Stimulated activated CD4-positive, alpha-beta T cell treated with anti-CD3 and anti-CD28 coated beads, Interleukin-2, amount 100 ng/mL, for 48 hours (primary cell): ENCODE results near the gene ABTB2.

ENCODE experiments used
- DNase-seq, 2 donors: peaks; one replicate each; pipeline ENCODE4 v3.0.0-alpha.2; 2020

ABTB2 gene

DNA sequence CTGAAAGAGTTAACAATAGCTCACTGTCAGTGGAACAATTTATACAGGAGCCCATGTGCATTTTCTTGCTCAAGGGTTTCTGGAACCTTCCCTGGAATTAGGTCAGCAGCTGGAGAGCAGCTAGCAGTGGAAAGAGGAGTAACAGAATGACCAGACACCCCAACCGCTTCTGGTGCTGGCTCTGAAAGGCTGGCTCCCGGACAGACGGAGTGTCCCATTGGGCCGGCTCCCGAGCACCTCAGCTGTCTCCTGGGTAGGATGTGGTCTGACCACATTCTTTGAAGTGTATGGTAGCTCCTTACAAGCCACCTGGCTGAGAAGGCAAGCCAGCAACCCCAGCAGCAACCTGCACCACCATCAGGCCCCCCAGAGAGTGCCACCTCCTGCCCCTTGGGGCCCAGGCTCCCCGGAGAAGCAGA is 44.7 kb downstream of the ABTB2 start:
- no peak for DNase-seq

DNA sequence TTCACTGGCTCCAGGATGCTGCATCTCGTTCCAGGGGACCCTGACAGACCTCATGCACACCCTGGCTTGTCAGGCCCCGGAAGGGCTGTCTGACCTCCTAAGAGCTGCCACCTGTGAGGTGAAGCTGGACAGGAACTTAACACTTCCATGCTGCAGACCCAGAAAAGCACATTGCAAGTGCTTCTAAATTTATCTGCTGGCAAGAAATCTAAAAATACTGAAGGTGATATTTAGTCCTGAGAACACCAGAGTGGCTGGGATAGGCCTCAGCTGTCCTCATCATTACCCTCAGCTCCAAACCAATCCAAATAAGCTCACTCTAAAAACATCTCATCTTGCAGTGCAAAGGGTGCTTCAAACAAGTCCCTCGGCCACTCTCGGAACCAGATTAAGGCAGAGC is 46.7 kb downstream of the ABTB2 start:
- no peak for DNase-seq

GRCh38 chr11:34309965-34310364 is 47.8 kb downstream of the ABTB2 start:
- DNase-seq: no peak

DNA sequence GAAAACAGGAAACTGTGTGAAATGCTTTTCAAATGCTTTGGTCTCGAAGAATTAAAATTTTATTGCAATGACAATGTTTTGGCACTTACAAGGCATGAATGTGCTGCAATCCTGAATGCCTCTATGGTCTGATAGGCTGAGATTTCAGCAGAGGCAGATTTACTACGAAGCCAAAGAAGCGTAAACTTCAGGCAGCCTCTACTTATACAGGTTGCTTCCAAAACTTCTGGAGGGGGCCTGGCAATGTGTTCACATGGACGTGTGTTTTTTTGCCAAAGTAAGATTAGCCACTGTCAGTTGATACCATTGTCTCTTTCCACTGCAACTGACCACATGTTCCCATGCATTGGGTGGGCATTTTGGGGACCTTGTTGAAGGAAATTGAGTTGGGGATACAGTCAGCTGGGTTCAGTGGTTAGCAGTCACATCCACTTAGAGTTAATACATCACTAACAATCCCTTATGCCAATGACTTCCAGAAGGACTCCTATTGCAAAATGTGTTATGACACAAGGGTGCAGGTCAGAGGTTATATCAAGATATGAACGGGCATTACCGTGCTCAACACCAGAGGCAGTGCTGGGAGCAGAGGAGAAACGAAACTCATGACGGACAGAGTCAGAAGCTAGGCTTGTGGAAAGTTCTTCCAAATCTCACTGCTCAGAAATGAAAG is 48.8 kb downstream of the ABTB2 start:
- no peak for DNase-seq

DNA sequence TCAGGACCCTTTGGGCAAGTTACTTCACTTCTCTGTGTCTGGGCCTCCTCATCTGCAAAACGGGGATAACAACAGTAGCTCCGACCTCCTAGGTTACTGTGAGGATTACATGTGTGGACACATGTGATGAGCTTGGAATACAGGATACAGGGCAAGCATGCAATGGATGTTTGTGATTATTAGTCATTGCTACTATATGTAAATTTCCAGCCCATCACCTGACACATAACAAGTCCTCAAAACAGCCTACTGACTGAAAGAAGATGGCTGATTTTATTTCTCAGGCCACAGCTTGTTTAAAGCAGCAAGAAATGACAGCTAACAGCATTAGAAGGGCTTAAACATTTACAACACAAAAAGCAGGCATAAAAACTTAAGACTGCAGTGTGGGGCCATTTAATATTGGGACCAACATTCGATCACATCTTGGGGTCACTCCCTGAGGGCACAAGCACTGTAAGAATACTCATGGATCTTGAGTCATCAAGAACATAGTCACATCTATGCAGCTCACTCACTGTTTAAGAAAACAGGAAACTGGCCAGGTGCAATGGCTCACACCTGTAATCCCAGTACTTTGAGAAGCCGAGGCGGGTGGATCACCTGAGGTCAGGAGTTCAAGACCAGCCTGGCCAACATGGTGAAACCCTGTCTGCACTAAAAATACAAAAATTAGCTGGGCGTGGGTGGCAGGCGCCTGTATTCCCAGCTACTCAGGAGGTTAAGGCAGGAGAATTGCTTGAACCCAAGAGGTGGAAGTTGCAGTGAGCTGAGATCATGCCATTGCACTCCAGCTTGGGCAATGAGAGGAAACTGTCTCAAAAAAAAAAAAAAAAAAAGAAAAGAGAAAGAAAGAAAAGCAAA is 49.5 kb downstream of the ABTB2 start:
- no peak for DNase-seq

DNA sequence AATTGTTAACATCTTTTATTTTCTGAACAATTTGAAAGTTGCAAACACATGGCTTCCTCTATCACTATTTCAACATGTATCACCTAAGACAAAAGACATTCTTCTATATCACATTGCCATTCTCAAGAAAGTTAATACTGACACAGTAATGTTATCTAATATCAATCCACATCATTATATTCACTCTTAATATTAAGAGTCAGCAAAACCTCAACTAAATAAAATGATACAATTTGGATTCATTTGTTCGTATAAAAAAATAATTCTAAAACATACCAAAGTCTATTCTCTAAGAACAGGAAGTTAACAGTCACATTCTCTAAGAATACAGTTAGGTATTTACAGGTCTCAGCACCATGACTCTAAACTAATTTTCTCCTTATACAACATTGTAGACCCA is 52.0 kb downstream of the ABTB2 start:
- no peak for DNase-seq

GRCh38 chr11:34305193-34305592 is 52.6 kb downstream of the ABTB2 start:
- DNase-seq: no peak

DNA sequence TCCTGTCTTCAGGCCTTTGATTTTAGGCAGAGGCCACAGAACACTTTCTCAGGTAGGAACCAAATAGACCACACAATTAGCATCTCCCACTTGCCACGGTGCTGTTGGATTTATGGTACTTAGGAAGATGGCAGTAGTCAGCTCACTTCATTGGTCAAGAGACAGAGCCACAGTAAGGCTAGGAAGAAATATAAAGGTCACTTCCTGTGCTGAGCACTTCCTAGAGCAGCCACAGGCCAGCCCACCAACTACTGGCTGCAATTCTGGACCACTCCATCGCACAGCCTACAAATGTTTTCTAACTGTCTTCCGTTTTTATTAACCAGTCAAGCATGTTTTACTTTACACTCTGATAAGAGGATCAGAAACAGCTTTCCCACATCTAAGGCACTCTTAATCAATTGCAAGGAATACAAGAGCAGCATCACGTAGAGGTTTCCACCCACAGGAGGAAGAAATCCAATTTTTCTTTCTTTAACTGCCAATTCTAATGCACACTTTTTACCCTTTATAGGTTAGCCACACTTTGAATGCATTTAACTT is 54.7 kb downstream of the ABTB2 start:
- DNase-seq: no peak

DNA sequence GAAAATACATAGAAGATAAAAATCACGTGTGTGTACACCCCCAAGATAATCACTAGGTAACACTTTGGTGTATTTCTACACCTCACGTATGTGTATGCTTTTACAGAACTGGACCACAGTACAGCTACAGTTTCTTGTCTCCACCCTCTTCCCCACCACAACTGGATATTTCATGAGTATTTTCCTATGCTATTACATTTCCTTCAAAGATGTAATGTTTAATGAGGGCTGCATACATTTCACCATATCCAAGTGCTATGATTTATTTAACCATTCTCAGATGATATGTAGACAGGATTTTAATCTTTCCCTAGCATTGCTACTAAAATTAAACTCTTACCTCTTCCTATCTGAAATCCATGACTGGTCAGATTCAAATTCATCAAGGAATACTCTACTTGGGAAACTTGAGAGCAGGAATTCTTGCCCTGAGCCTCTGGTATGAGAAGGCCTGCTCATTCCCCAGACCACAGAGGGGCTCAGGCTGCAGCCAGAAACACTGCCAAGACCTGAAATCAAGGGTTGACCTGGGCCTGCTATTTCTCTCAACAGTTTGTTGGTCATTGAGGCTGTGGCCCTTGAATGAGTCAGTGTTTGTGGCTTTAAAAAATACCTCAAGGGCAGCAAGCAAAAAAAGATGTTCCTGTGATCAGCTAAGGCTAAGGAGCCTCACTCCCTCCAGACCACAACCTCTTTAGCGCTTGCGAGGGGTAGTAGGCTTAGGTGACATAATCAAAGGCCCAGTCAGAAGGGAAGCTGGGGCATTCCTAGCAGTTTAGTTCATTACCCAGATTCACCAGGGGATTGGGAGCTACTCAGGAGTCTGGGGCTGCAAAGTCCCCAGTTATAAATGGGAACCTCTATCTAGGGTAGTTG is 55.5 kb downstream of the ABTB2 start:
- no peak for DNase-seq

GRCh38 chr11:34300926-34301295 is 56.9 kb downstream of the ABTB2 start:
- no peak for DNase-seq

DNA sequence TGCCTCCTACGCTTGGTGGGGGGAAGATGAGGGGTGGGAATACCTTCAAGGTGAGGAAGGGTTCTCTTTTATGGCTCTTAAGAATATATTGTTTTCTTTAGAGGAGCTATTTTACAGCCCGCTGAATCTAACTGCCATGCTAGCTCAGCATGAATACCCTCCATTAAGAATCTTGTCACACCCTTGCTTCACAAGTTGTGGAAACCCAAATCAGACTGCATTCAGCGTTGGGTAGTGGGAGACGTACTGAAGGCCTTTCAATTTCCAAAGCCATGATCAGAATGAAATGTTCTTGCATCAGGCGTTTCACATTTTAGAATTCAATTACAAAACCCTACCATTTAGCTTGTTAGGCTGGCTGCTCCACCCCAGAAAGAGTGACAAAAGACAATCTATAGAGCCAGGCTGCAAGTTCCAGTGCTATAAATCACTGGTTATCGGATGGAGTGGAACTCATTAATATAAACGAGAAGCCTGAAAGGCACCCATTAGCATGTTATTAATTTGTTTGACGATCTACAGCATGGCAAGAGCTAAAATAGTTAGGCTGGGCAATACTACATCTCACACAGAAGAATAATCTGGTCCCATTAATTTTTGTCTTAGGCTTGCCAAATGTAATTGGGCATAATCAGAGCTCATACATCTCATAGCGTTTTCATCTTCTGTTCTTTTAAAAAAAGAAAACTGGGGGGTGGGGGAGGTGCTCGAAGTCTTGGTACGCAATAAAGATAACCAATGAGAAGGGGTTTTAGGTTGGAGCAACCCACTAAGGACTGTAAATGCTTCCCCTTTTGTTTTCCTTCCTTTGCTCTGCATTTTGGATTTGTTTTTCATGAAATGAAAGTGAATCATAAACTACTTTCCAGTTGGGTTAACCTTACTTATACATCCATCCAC is 57.5 kb downstream of the ABTB2 start:
- DNase-seq: no peak

DNA sequence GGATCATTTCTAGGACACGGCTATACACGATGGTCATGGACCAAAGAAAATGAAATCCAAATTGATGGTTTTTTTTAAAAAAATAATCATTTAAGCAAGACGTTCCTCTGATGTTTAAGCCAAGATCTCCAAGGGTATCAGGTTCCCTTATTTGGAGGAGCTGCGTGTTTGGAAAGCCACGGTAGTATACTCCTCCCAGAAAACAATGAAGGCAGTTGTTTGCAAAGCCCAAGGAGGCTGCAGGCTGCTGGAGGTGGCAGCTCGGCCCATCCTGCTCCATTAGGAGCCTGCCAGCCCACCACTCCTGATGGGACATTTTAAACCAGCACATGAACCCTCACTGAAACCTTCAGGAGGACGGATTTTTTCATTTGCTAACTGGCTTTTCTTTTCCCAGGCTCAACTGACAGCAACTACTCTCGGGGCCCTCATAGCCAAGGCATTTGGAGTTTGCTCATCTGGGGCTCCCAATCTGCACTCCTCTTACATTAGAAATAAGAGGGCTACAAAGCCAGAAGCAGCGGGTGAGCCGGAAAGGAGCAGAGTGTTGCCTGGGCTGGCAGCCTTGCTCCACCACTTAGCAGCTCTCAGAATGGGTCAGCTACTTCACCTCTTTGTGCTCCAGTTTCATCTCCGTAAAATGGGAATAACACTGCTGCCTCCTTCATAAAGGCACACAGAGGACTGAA is 58.4 kb downstream of the ABTB2 start:
- no peak for DNase-seq

- DNase-seq: no peak
Measured at GRCh38 chr11:34298871-34299270, 58.9 kb downstream of the ABTB2 start.

DNA sequence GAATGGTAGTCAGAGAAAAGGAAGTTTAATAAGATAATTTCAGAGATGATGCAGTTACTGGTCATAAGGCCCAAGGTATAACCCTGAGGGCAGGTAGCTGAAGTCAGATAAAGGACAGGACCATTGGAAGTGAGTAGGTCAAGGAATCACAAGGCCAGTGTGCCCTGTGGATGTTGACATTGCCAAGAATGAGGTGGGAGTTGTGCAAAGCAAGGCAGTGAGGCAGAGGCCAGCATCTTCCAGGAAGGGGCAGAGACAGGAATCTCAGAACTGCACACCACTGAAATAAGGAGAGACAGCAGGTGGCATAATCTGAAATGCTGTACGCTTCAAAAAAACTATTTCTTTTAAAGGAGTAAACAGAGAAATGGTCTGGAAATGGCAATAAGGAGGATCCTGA is 61.4 kb downstream of the ABTB2 start:
- DNase-seq: no peak

- no peak for DNase-seq
Measured at GRCh38 chr11:34292546-34292945, 65.3 kb downstream of the ABTB2 start.

DNA sequence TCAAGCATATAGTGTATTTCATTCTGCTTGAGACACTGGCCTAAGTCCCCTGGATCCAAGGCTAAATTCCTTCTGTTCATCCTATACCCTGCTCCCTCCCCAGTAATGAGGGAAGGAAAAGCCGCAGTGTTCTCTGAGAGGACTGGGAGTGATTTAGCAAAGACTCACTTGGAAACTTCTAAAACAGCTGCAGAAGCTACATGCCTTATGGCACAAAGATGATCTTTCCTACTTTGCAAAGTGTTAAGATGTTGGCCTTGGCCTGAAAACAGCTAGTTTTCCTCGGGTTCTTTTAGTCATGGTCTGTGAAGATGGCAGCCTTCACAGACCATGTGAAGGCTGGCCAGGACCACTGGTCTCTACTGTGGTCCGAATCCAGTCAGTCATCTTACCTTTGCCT is 65.7 kb downstream of the ABTB2 start:
- DNase-seq: no peak

- DNase-seq: no peak
Measured at GRCh38 chr11:34290926-34291325, 66.9 kb downstream of the ABTB2 start.

DNA sequence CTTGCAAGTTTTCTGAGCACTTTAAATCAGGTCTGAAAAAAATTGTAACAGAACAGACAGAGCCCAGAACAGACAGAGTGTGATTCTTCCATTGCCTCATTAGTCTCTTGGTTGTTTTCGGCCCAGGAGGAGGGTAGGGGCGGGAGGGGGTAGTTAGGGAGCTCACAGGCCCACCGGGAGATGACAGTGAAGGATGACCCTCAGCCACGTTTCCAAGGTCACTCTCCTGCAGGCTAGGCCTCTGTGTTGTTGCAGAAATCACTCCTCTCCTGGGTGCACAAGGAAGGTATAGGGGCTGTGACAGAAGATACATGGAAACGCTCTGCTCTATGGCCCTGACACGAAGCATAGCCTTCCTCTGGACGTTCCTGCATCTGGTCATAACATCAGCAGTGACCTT is 69.3 kb downstream of the ABTB2 start:
- no peak for DNase-seq

DNA sequence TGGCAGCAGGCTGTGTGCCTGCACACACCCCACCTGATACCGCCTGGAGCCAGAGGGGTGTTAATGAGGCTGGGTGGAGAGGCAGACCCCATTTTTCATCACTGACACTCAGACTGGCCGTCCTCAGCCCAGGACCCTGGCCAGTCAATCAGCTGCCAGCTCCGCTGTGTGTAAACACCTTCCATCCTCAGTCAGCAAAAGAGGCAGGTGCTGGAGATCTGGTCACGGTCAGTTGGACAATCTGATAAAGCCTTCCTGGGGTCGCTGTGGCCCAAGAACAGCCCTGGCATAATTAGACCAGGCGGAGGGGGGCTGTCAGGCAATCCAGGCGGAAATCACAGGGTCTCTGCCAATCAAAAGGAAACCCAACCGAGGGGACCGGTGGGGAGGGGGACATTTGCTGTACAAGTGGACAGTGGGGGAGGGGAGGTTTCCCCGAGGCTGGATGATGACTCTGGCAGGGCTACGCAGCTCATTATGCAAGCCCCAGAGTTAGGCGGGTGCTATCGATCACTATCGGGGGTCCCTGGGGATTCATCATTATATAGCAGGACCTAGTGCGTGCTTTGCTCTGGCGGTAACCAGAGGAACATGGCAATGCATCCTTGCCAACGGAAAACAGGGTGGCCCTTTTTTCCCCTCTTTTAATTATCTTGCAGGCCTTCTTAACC is 72.9 kb downstream of the ABTB2 start:
- DNase-seq: no peak

DNA sequence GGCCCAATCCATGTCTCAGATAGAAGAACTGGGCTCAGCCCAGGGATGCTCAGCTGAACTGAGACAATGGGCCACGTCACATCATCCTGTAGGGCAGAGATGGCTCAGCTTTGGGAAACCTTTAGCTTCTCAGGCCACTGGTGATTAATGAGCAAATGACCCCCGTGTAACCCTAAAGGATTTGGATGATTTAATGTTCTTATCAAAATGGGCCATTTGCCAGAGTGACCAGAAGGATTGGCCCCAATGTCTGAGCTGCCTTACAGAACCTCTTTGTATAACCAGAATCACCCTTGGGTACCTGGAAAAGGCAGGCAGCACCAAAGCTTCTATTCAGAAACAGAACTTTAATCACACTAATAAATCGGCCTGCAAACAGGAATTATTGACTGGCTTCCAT is 73.7 kb downstream of the ABTB2 start:
- no peak for DNase-seq
